Erythroblast (primary cell): ENCODE results near the gene SYNRG.

ENCODE experiments used
- GATA1 ChIP-seq: IDR thresholded peaks from 2 replicates; pipeline ENCODE4 v1.6.1; 2011; ENCODE audit warnings: low read depth, mild to moderate bottlenecking, control low read depth, low read length, moderate library complexity
- POLR2A ChIP-seq: IDR thresholded peaks from 2 replicates; pipeline ENCODE4 v1.6.1; 2011; ENCODE audit warnings: mild to moderate bottlenecking, low read length

GRCh38 chr17:37488009-37488604, 121.1 kb downstream of the SYNRG start:
- TF ChIP-seq POLR2A (no peak), GATA1 (no peak)
